CD4-positive, alpha-beta memory T cell (primary cell): ENCODE measurements around the gene ST6GALNAC3. TPM values are rescaled to one million over a fixed set of nuclear protein-coding genes. Genes with fewer than 3 reads are reported as not detected.
"Not testable (repeated sequence)": the region's sequence is repeated elsewhere in the genome, so short reads cannot be mapped to it uniquely, and the experiment has no call there.

Experiments used
- CTCF ChIA-PET: fragments of 350-600 bp; sonication (Branson Sonifier 250); formaldehyde crosslinking; loops from one replicate; lab custom pipeline; 2021; ENCODE audit warnings: inconsistent platforms; ENCODE audit not compliant: partially characterized antibody; lab: Charles Lee
- POLR2A ChIA-PET: fragments of 350-600 bp; sonication (Branson Sonifier 250); formaldehyde crosslinking; loops from one replicate; lab custom pipeline; 2021; ENCODE audit not compliant: partially characterized antibody; lab: Charles Lee
- DNase-seq, 5 donors: peaks; one replicate each; pipeline versions ENCODE4 v3.0.0 to v3.0.0-alpha.2; 2020 to 2022; ENCODE audit warnings: mixed read lengths in 1 of 5
- H3K27ac ChIP-seq: one replicate; pipeline ENCODE4 v1.7.0; 2013; ENCODE audit warnings: low read depth, low read length
- H3K27me3 ChIP-seq: 2 replicates; pipeline ENCODE4 v1.7.0; 2013; ENCODE audit warnings: mild to moderate bottlenecking, low read length, moderate library complexity; ENCODE audit not compliant: insufficient read depth
- H3K36me3 ChIP-seq: 2 replicates; pipeline ENCODE4 v1.7.0; 2013; ENCODE audit warnings: mild to moderate bottlenecking, low read length, moderate library complexity; ENCODE audit not compliant: insufficient read depth
- H3K4me1 ChIP-seq: 2 replicates; pipeline ENCODE4 v1.7.0; 2013; ENCODE audit warnings: mild to moderate bottlenecking, low read length, moderate library complexity; ENCODE audit not compliant: insufficient read depth
- H3K4me3 ChIP-seq, 2 donors: one replicate each; pipeline ENCODE4 v1.7.0; 2013; ENCODE audit warnings: low read length in 2 of 2, mild to moderate bottlenecking in 1 of 2
- H3K9me3 ChIP-seq, 2 donors: one replicate each; pipeline ENCODE4 v1.7.0; 2013; ENCODE audit warnings: low read length in 2 of 2, control low read depth in 1 of 2; ENCODE audit not compliant: control insufficient read depth in 1 of 2
- H3K27ac Mint-ChIP-seq, 7 donors: one replicate each; pipeline ENCODE4 v1.8.0; 2020 to 2021; ENCODE audit warnings: mixed read lengths in 7 of 7, mild to moderate bottlenecking in 6 of 7, inconsistent platforms in 3 of 7, moderate library complexity in 3 of 7
- H3K27me3 Mint-ChIP-seq, 2 donors: one replicate each; pipeline ENCODE4 v1.8.0; 2020 to 2021; ENCODE audit warnings: mixed read lengths in 2 of 2
- H3K36me3 Mint-ChIP-seq, 2 donors: one replicate each; pipeline ENCODE4 v1.8.0; 2020 to 2021; ENCODE audit warnings: mixed read lengths in 2 of 2, inconsistent platforms in 1 of 2, mild to moderate bottlenecking in 1 of 2
- H3K4me1 Mint-ChIP-seq, 4 donors: one replicate each; pipeline ENCODE4 v1.8.0; 2020 to 2021; ENCODE audit warnings: mixed read lengths in 4 of 4, mild to moderate bottlenecking in 1 of 4
- H3K4me3 Mint-ChIP-seq, 8 donors: one replicate each; pipeline ENCODE4 v1.8.0; 2020 to 2021; ENCODE audit warnings: mixed read lengths in 8 of 8, mild to moderate bottlenecking in 7 of 8, moderate library complexity in 6 of 8, inconsistent platforms in 3 of 8
- H3K9me3 Mint-ChIP-seq, 8 donors: one replicate each; pipeline ENCODE4 v1.8.0; 2020 to 2021; ENCODE audit warnings: mixed read lengths in 8 of 8, mild to moderate bottlenecking in 5 of 8, inconsistent platforms in 3 of 8, moderate library complexity in 1 of 8
- intact Hi-C: fragments of 100-400 bp; cut with micrococcal nuclease; formaldehyde crosslinking; loops from one replicate; pipeline ENCODE4 v1.15.1; 2023
- polyA plus RNA-seq, 2 donors: library from polyadenylated mRNA; unstranded; fragments of 300-500 nt; fragmentation: Illumina TruSeq; gene quantifications; one replicate each; pipeline ENCODE4 v1.2.3, GENCODE V29; 2021
- total RNA-seq, 2 experiments: library from RNA; stranded (reverse); gene quantifications; one replicate each; pipeline ENCODE4 v1.2.3, GENCODE V29; 2021

ST6GALNAC3 gene
- total and polyA plus RNA-seq, 4 experiments from 2014 or later = 0.47 to 1.2 (median 1.1) TPM; not detected in 1

DNA sequence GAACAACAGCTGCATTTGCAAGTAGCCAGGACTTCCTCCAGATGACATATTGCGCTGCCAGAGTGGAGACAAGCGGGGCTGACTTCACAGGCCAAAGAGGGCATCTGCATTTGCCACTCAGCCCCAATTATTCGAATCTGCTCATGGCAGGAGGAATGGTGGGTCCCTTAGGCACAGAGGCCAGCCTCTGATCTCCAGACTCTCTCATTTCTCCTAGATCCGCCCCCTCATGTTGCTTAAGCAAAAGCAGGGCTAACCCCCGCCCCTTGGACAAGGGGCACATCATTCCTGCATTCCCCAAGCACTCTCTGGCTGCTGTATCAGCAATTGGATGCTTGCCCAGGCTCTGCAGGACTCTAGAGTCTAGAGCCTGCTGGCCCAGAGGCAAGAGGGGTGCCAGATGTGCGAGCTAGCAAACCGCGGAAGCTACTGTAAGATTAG, 262.4 kb downstream of the ST6GALNAC3 start:
- POLR2A ChIA-PET = no interaction called here
- Histone ChIP-seq H3K4me3 (no peak overlapping the region), H3K27ac (no peak overlapping the region), H3K27me3 (no peaks in the 10 kb centered on the region), H3K9me3 (no peaks in the 10 kb centered on the region), H3K36me3 (no peaks in the 10 kb centered on the region), H3K4me1 (no peaks in the 10 kb centered on the region)
- Mint-ChIP-seq H3K4me3 (no peak overlapping the region), H3K4me1 (no peaks in the 10 kb centered on the region), H3K27me3 (no peaks in the 10 kb centered on the region), H3K36me3 (no peaks in the 10 kb centered on the region), H3K9me3 (peaks cover 0 to 4% (median 0%) of the 10 kb centered on the region in 8 donors), H3K27ac (no peak overlapping the region)
- no peak for DNase-seq
- intact Hi-C loops = no loop called here
- CTCF ChIA-PET = no interaction called here

DNA sequence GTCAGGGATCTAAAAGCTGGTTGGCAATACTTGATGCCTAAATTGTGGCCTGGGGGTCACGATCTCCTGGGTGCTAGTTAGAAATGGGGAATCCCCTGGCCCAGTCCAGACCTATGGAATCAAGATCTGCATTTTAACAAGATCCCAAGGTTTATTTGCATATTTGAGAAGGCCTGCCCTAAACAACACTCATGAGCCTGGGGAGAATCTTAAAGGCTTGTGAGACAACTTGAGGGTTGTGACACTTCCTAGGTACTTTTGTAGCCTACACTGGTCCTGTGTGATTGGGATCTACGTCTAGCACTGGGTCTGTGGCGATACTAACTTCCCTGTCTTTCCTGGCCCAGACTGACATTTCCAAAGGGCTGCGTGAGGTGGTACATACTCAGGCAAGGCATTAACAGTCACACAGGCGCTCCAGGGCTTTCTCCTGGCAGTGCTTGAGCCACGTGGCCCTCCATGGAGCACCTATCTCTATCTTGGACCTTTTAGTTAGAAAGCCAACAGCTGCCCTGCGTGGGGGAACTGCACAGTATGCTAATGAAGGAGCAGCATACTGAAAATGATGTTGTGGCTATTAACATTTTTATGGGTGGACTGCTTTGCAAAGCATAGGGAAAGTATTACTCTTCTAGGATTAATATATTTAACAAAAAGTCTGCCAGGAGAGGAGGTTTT, 263.1 kb downstream of the ST6GALNAC3 start:
- H3K9me3 Mint-ChIP-seq = peaks cover 0 to 9% (median 0%) of the 10 kb centered on the region in 8 donors
- no peaks in the 10 kb centered on the region for H3K27me3 Mint-ChIP-seq
- H3K36me3 Mint-ChIP-seq = no peaks in the 10 kb centered on the region
- no peak overlapping the region for H3K27ac Mint-ChIP-seq
- H3K4me3 Mint-ChIP-seq = no peak overlapping the region
- Histone ChIP-seq H3K4me1 (no peaks in the 10 kb centered on the region), H3K4me3 (no peak overlapping the region), H3K9me3 (no peaks in the 10 kb centered on the region), H3K27me3 (no peaks in the 10 kb centered on the region), H3K27ac (no peak overlapping the region), H3K36me3 (no peaks in the 10 kb centered on the region)
- intact Hi-C loops = no loop called here
- no peak for DNase-seq
- ChIA-PET CTCF (no interaction called here), POLR2A (no interaction called here)
- no peaks in the 10 kb centered on the region for H3K4me1 Mint-ChIP-seq

DNA sequence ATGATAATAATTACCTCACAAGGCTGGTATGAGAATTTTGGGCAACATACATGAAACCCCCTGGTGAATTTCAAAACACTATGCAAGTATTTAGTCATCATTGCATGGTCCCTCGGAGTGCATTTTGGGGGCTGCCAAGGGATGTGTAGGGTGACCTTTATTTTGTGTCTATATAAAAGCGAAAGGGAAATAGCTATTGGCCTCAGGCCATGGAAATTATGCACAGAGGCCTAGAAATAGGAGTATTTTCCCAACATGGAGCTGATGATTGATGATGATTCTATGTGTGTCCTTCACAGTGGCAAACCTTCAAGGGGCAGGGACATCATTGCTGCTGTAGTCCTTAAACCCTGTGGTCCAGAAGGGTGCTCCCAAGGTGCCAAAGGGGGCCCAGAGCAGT, 265.5 kb downstream of the ST6GALNAC3 start:
- no peaks in the 10 kb centered on the region for H3K27me3 Mint-ChIP-seq
- H3K27me3 ChIP-seq = no peaks in the 10 kb centered on the region
- no peak overlapping the region for H3K4me3 ChIP-seq
- H3K36me3 Mint-ChIP-seq = no peaks in the 10 kb centered on the region
- intact Hi-C loops = no loop called here
- H3K9me3 ChIP-seq = no peaks in the 10 kb centered on the region
- no peak overlapping the region for H3K27ac Mint-ChIP-seq
- no peak overlapping the region for H3K4me3 Mint-ChIP-seq
- CTCF ChIA-PET = interaction anchor here (1.4 kb wide), 1 partner anchor 9 kb away, joined by 8 read pairs; no protein-coding TSS in a partner anchor
- no peak overlapping the region for H3K27ac ChIP-seq
- no peaks in the 10 kb centered on the region for H3K36me3 ChIP-seq
- no peak for DNase-seq
- H3K4me1 ChIP-seq = no peaks in the 10 kb centered on the region
- H3K9me3 Mint-ChIP-seq = peaks cover 0 to 9% (median 0%) of the 10 kb centered on the region in 8 donors
- POLR2A ChIA-PET = no interaction called here
- H3K4me1 Mint-ChIP-seq = no peaks in the 10 kb centered on the region

DNA sequence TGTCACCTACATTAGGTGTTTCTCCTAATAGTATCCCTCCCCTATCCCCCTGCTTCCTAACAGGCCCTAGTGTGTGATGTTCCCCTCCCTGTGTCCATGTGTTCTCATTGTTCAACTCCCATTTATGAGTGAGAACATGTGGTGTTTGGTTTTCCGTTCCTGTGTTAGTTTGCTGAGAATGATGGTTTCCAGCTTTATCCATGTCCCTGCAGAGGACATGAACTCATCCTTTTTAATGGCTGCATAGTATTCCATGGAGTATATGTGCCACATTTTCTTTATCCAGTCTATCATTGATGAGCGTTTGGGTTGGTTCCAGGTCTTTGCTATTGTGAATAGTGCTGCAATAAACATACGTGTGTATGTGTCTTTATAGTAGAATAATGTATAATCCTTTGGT, 267.3 kb downstream of the ST6GALNAC3 start:
- H3K36me3 Mint-ChIP-seq, H3K27me3 ChIP-seq, H3K4me1 Mint-ChIP-seq, H3K27me3 Mint-ChIP-seq, H3K9me3 ChIP-seq, H3K27ac Mint-ChIP-seq, H3K4me1 ChIP-seq, POLR2A ChIA-PET, H3K36me3 ChIP-seq, H3K4me3 ChIP-seq, H3K4me3 Mint-ChIP-seq, H3K9me3 Mint-ChIP-seq, H3K27ac ChIP-seq, DNase-seq, intact Hi-C loops: not testable (repeated sequence)
- CTCF ChIA-PET = interaction anchor here (2.9 kb wide), 1 partner anchor 10 kb away, joined by 8 read pairs; no protein-coding TSS in a partner anchor

DNA sequence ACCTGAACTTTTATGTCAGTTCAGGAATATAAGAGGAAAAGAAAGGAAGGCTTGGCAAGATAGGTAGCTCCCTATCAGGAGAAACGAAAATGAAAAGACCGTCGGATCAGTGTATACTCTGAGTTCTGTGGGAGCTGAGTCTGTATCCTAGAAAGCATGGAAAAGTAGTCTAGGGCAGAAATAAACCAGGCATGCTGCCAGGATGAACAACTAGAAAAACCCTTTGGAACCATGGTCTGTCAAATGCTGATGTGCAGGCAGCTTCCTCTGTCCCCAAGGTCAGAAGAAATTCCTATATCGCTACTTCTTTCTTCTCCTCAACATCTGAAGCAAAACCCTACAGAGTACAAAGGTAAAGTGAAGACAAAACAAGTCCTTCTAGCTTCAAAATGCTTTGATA, 268.8 kb downstream of the ST6GALNAC3 start:
- H3K4me3 ChIP-seq = no peak overlapping the region
- H3K27me3 ChIP-seq = no peaks in the 10 kb centered on the region
- CTCF ChIA-PET = interaction anchor here (2.9 kb wide), 1 partner anchor 11 kb away, joined by 8 read pairs; no protein-coding TSS in a partner anchor
- intact Hi-C loops = no loop called here
- H3K4me1 ChIP-seq = no peaks in the 10 kb centered on the region
- H3K27ac ChIP-seq = no peak overlapping the region
- no peak overlapping the region for H3K27ac Mint-ChIP-seq
- no peak overlapping the region for H3K4me3 Mint-ChIP-seq
- peaks cover 0 to 9% (median 0%) of the 10 kb centered on the region in 8 donors for H3K9me3 Mint-ChIP-seq
- POLR2A ChIA-PET = no interaction called here
- DNase-seq = no peak
- no peaks in the 10 kb centered on the region for H3K36me3 Mint-ChIP-seq
- no peaks in the 10 kb centered on the region for H3K27me3 Mint-ChIP-seq
- H3K9me3 ChIP-seq = no peaks in the 10 kb centered on the region
- no peaks in the 10 kb centered on the region for H3K36me3 ChIP-seq
- no peaks in the 10 kb centered on the region for H3K4me1 Mint-ChIP-seq

DNA sequence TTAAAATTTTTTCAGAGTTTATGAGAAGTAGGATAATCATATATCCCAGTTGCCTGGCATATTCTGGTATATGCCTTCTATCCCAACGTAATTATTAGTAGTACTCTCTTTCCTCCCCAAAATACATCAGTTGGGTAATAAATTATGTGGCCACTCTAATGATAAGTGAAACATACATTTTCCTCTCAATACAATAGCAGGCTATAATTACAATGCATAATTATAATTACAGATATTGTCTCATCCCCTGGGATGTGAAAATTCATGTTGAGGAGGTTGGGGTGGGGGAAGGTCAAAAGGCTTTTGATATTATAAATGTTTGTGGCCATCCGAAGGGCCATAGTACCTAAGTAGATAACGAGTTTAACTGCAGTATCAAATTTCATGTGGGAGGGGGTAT, 277.1 kb downstream of the ST6GALNAC3 start:
- no peaks in the 10 kb centered on the region for H3K27me3 ChIP-seq
- H3K4me1 Mint-ChIP-seq = peaks cover 0 to 2% (median 0%) of the 10 kb centered on the region in 4 donors
- POLR2A ChIA-PET = no interaction called here

DNA sequence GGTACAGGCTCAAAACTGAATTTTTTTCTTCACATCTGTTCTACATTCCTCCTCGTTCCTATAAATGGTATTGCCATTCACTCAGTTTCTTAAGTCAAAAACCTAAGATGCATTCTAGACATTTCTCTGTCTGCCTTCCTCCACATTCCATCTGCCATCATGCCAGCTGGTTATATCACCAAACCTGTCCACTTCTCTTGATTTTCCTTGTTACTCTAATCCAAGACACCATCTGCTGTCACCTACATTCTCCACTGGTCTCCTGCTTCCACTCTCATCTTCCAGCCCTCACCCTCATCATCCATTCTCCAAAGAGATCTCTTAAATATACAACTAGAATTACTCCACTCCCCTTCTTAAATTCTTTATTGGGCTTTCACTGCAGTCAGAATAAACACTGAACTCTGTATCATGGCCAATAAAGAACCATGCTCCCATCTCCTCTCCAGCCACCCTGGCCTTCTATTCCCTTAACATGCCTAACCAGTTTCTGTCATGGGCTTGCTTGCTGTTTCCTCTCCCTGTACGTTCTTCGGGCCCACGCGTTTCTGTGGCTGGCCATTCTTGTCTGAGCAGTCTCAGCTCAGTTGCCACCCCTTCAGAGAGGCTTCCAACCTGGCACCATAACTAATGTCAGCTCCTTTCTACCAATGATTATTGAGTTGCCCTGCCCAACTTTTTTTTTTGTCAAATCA, 278.3 kb downstream of the ST6GALNAC3 start:
- H3K27ac ChIP-seq = no peak overlapping the region
- peaks cover 0 to 2% (median 0%) of the 10 kb centered on the region in 4 donors for H3K4me1 Mint-ChIP-seq
- H3K36me3 ChIP-seq = no peaks in the 10 kb centered on the region
- peaks cover 0 to 2% of the 10 kb centered on the region in 2 donors for H3K27me3 Mint-ChIP-seq
- intact Hi-C loops = no loop called here
- DNase-seq = no peak
- H3K27me3 ChIP-seq = no peaks in the 10 kb centered on the region
- CTCF ChIA-PET = interaction anchor here (0.6 kb wide), 1 partner anchor 90 kb away, joined by 3 read pairs; no protein-coding TSS in a partner anchor
- H3K27ac Mint-ChIP-seq = no peak overlapping the region
- H3K36me3 Mint-ChIP-seq = no peaks in the 10 kb centered on the region
- POLR2A ChIA-PET = no interaction called here
- H3K4me3 Mint-ChIP-seq = no peak overlapping the region
- H3K4me1 ChIP-seq = no peaks in the 10 kb centered on the region
- H3K9me3 ChIP-seq = no peaks in the 10 kb centered on the region
- no peaks in the 10 kb centered on the region for H3K9me3 Mint-ChIP-seq
- no peak overlapping the region for H3K4me3 ChIP-seq

More for the DNA sequence above, 277.1 kb downstream of the ST6GALNAC3 start:
- H3K4me3 ChIP-seq = no peak overlapping the region
- Mint-ChIP-seq H3K4me3 (no peak overlapping the region), H3K9me3 (no peaks in the 10 kb centered on the region), H3K27ac (no peak overlapping the region), H3K36me3 (no peaks in the 10 kb centered on the region), H3K27me3 (no peaks in the 10 kb centered on the region)
- no peak for DNase-seq
- H3K27ac ChIP-seq = no peak overlapping the region
- CTCF ChIA-PET = no interaction called here
- intact Hi-C loops = no loop called here
- H3K9me3 ChIP-seq = no peaks in the 10 kb centered on the region
- no peaks in the 10 kb centered on the region for H3K36me3 ChIP-seq
- H3K4me1 ChIP-seq = no peaks in the 10 kb centered on the region
